Bronchial epithelial cell (primary cell): ENCODE data around the gene TM9SF1. TPM values are rescaled to one million over a fixed set of nuclear protein-coding genes. Genes with fewer than 3 reads are reported as not detected.

Experiments used
- DNase-seq: peaks from one replicate; pipeline ENCODE4 v3.0.0-alpha.2; 2010; ENCODE audit warnings: low read depth
- FAIRE-seq: peaks from 2 replicates; lab custom pipeline; 2011; peaks lifted over from hg19 to GRCh38; lab: Jason Lieb, UNC
- H3K27me3 ChIP-seq: 2 replicates; pipeline ENCODE4 v1.5.1; 2011; ENCODE audit warnings: low read length; ENCODE audit not compliant: control insufficient read depth, insufficient read depth
- H3K36me3 ChIP-seq: 2 replicates; pipeline ENCODE4 v1.5.1; 2011; ENCODE audit warnings: low read length; ENCODE audit not compliant: control insufficient read depth, insufficient read depth
- H3K4me3 ChIP-seq: 2 replicates; pipeline ENCODE4 v1.5.1; 2011; ENCODE audit warnings: mild to moderate bottlenecking, low read depth, low read length, control low read depth
- CTCF ChIP-seq: IDR thresholded peaks from 2 replicates; pipeline ENCODE4 v1.5.1; 2011; ENCODE audit warnings: mild to moderate bottlenecking, moderate library complexity, low read length, control low read depth, inconsistent platforms; ENCODE audit not compliant: insufficient read depth, severe bottlenecking
- total RNA-seq: library from RNA; depleted of rRNA; stranded (reverse); fragments of >200 nt; gene quantifications from 2 replicates; pipeline ENCODE4 v1.2.1, GENCODE V29; 2014

TM9SF1 gene
- total RNA-seq, 1 donor from 2014 or later, result 67.9 TPM

GRCh38 chr14:24144451-24144850 is 50.8 kb downstream of the TM9SF1 start:
- TF ChIP-seq CTCF, result no peak
- Histone ChIP-seq H3K27me3 (no peaks in the 10 kb centered on the region), H3K36me3 (peaks cover 12% of the 10 kb centered on the region), H3K4me3 (no peak overlapping the region)
- DNase-seq, result no peak
- no peak for FAIRE-seq

- peaks cover 9% of the 10 kb centered on the region for H3K36me3 ChIP-seq
- DNase-seq (no peak), FAIRE-seq (no peak)
- H3K27me3 ChIP-seq, result no peaks in the 10 kb centered on the region
- no peak for TF ChIP-seq CTCF
- no peak overlapping the region for H3K4me3 ChIP-seq
Measured at GRCh38 chr14:24143511-24143910, 51.7 kb downstream of the TM9SF1 start.

- H3K36me3 ChIP-seq, result peaks cover 15% of the 10 kb centered on the region
- peak; percentile 51 for TF ChIP-seq CTCF
- no peak for FAIRE-seq
- peak; percentile 98 for DNase-seq
- no peaks in the 10 kb centered on the region for H3K27me3 ChIP-seq
- peak within 1 kb of the TSS; percentile 62 for H3K4me3 ChIP-seq
Measured at GRCh38 chr14:24141097-24141880, 54.0 kb downstream of the TM9SF1 start, which contains the start of gene EMC9. Gene EMC9, minus strand, starts transcription at chr14:24141591. Its CDS starts 287 bp downstream, at chr14:24141304.

GRCh38 chr14:24139272-24139934 is 55.8 kb downstream of the TM9SF1 start:
- Histone ChIP-seq H3K27me3 (no peaks in the 10 kb centered on the region), H3K4me3 (no peak overlapping the region), H3K36me3 (peaks cover 15% of the 10 kb centered on the region)
- no peak for DNase-seq
- TF ChIP-seq CTCF, result no peak
- no peak for FAIRE-seq

Other genes starting within 250 kb of the TM9SF1 start
- gene DHRS4, start 241.7 kb downstream of the TM9SF1 start, total RNA-seq, result 24.7 and 64.1 TPM in 2 replicates
- gene DHRS4L2, start 206.5 kb downstream of the TM9SF1 start, total RNA-seq, result 5.5 and 30.5 TPM in 2 replicates
- 0.13 TPM in 1 of 2 replicates, not detected in the other for gene CARMIL3, start 143.4 kb downstream of the TM9SF1 start, total RNA-seq
- not detected in 2 replicates for gene CPNE6, start 123.9 kb downstream of the TM9SF1 start, total RNA-seq
- gene PCK2, start 101.1 kb downstream of the TM9SF1 start, total RNA-seq, result 84.8 and 223 TPM in 2 replicates
- 70.5 and 83.5 TPM in 2 replicates for gene DCAF11, start 80.7 kb downstream of the TM9SF1 start, total RNA-seq
- gene NRL, start 80.5 kb downstream of the TM9SF1 start, total RNA-seq, result 0.64 and 0.79 TPM in 2 replicates
- 0.51 TPM in 1 of 2 replicates, not detected in the other for gene FITM1, start 64.8 kb downstream of the TM9SF1 start, total RNA-seq
- gene PSME1, start 59.2 kb downstream of the TM9SF1 start, total RNA-seq, result 65.0 and 71.8 TPM in 2 replicates
- 12.6 and 17.8 TPM in 2 replicates for gene EMC9, start 53.9 kb downstream of the TM9SF1 start, total RNA-seq
- 26.9 and 37.5 TPM in 2 replicates for gene PSME2, start 48.8 kb downstream of the TM9SF1 start, total RNA-seq
- gene RNF31, start 47.9 kb downstream of the TM9SF1 start, total RNA-seq, result 23.3 and 25.8 TPM in 2 replicates
- gene IRF9, start 34.2 kb downstream of the TM9SF1 start, total RNA-seq, result 19.2 and 28.7 TPM in 2 replicates
- gene REC8, start 23.4 kb downstream of the TM9SF1 start, total RNA-seq, result 0.26 and 1.1 TPM in 2 replicates
- gene IPO4, start 6.6 kb downstream of the TM9SF1 start, total RNA-seq, result 27.0 and 41.9 TPM in 2 replicates
- gene TSSK4, start 10.3 kb upstream of the TM9SF1 start, total RNA-seq, result 0.26 TPM in 1 of 2 replicates, not detected in the other
- 48.8 and 69.8 TPM in 2 replicates for gene CHMP4A, start 18.0 kb upstream of the TM9SF1 start, total RNA-seq
- 13.4 and 21.1 TPM in 2 replicates for gene MDP1, start 20.6 kb upstream of the TM9SF1 start, total RNA-seq
- gene NEDD8, start 36.9 kb upstream of the TM9SF1 start, total RNA-seq, result 131 and 330 TPM in 2 replicates
- gene GMPR2, start 37.5 kb upstream of the TM9SF1 start, total RNA-seq, result 80.6 and 98.7 TPM in 2 replicates
- 48.7 and 91.9 TPM in 2 replicates for gene TINF2, start 47.2 kb upstream of the TM9SF1 start, total RNA-seq
- gene TGM1, start 67.7 kb upstream of the TM9SF1 start, total RNA-seq, result 88.7 and 382 TPM in 2 replicates
- gene RABGGTA, start 76.2 kb upstream of the TM9SF1 start, total RNA-seq, result 32.6 and 58.9 TPM in 2 replicates
- gene DHRS1, start 104.3 kb upstream of the TM9SF1 start, total RNA-seq, result 16.6 and 39.6 TPM in 2 replicates
- gene NOP9, start 104.4 kb upstream of the TM9SF1 start, total RNA-seq, result 23.2 and 26.1 TPM in 2 replicates
- gene CIDEB, start 112.5 kb upstream of the TM9SF1 start, total RNA-seq, result 1.2 and 3.9 TPM in 2 replicates
- 10.5 and 17.4 TPM in 2 replicates for gene LTB4R2, start 114.7 kb upstream of the TM9SF1 start, total RNA-seq
- gene LTB4R, start 116.1 kb upstream of the TM9SF1 start, total RNA-seq, result 3.7 and 9.6 TPM in 2 replicates
- 0.53 and 0.77 TPM in 2 replicates for gene ADCY4, start 139.6 kb upstream of the TM9SF1 start, total RNA-seq
- gene RIPK3, start 144.6 kb upstream of the TM9SF1 start, total RNA-seq, result 2.4 and 4.7 TPM in 2 replicates
- gene NFATC4, start 172.7 kb upstream of the TM9SF1 start, total RNA-seq, result 4.7 and 7.3 TPM in 2 replicates
- gene NYNRIN, start 203.6 kb upstream of the TM9SF1 start, total RNA-seq, result 2.0 and 2.6 TPM in 2 replicates
- 0.38 and 0.53 TPM in 2 replicates for gene CBLN3, start 234.2 kb upstream of the TM9SF1 start, total RNA-seq
- gene KHNYN, start 234.5 kb upstream of the TM9SF1 start, total RNA-seq, result 128 and 167 TPM in 2 replicates
- 6.5 and 8.2 TPM in 2 replicates for gene SDR39U1, start 247.3 kb upstream of the TM9SF1 start, total RNA-seq